Right ventricle myocardium superior (tissue), 1 donor: ENCODE data around the gene TSNAXIP1. TPM values are rescaled to one million over a fixed set of nuclear protein-coding genes. Genes with fewer than 3 reads are reported as not detected.

Source experiments
- ATAC-seq: fragments of 200-7000 bp; cut with Tn5 transposase; one replicate; pipeline ENCODE4 v1.9.1; 2020; ENCODE audit warnings: mild to moderate bottlenecking; ENCODE audit not compliant: poor library complexity
- DNase-seq: peaks from one replicate; pipeline ENCODE4 v3.0.0-alpha.2; 2020
- intact Hi-C: fragments of 100-400 bp; cut with DNase I; formaldehyde crosslinking; loops from one replicate; pipeline ENCODE4 v1.11.2; 2022
- total RNA-seq: library from RNA; stranded (reverse); fragmentation: NEBNext Ultra II Directional; extraction: Animal tissue kit (Norgen Biotek cat#: 25700); gene quantifications from one replicate; pipeline ENCODE4 v1.2.1, GENCODE V29; 2021
- donor health status: DM: no; HTN: yes; CAD: no; lungs with severe emphysema.

The TSNAXIP1 gene
- total RNA-seq, 1 donor from 2014 or later: 0.32 TPM

DNA sequence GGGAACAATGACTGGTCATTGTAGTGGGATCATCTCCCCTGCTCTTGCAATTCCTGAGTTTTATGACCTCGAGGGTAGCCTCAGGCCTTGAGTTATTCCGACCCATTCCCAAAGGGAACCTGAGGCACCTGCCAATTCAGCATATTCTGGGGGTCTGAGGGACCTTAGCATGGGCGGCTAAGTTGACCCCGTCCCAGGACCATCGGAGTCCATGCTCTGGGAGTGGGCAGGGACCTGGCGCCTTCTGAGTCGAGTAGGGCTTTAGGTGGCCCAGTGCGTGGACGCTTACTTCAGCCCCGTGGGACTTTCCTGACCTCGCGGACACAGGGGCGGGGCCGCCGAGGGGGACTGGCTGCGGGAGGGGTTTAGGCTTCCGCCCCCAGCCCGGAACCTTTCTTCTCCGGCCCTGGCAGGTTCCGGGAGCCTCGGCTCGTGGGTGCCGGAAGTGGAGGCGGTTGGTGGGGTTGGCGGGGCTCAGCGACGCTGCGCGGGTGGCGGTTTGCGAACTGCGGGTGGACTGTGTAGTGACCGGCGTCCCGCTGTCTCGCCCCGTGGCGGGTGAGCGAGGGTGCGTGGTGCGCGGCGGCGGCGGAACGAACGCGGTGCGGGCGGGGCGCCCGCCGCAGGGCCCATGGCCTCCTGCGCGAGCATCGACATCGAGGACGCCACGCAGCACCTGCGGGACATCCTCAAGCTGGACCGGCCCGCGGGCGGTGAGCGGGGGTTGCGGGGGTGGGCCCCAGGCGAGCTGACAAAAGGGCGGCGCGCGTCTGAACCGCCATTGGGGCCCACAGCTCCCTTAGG, 66.1 kb downstream of the TSNAXIP1 start, which contains the start of gene EDC4:
Gene EDC4, plus strand, starts transcription at position 422 of the 804 bp plus-strand sequence. Its CDS starts 210 bp downstream, at position 632.
- peak; percentile 91 for DNase-seq
- ATAC-seq: peak; percentile 97
- intact Hi-C loops: no loop called here

DNA sequence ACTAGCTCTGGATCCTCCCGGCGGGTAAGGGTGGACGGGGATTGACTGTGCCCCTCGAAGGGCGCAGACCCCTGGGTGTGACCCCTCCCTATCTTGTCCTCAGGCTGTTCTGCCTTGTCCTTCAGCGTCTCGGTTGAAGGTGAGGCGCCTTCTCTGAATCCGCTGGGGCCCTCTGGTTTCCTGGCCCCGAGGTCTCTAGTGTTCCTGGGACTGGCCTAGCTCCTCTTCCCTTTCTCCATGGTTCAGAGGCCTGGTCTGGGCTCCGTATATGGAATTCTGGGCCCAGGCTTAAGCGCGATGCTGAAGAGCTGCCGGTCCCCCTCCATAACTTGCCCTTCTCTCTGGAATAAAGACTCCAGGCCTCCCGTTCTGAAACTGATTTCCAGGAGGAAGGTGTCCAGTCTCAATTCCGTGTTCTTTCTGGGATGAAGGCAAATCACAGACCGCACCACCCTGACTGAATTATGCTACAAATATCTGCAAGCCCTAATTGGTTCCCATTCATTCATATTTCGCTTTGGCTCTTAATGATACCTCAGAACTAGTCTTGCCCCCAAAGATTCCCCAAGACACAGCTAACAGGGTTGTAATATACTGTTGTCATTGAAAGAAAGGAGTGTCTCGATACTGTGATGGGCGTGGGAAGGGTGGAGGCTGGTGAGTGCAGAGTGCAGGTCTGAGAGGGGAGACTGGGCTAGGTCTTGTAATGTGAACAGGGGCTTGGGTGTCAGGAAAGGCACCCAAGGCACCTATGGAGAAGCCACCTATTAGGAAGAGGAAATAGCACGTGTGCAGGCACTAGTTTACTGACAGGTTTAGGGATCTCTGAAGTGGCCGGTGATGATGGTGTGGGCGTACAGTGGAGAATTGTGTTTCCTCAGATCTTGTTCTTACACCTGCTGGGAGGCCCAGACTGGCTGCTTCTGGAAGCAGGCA, 67.0 kb downstream of the TSNAXIP1 start:
- intact Hi-C loops: no loop called here
- DNase-seq (no peak), ATAC-seq (no peak)

DNA sequence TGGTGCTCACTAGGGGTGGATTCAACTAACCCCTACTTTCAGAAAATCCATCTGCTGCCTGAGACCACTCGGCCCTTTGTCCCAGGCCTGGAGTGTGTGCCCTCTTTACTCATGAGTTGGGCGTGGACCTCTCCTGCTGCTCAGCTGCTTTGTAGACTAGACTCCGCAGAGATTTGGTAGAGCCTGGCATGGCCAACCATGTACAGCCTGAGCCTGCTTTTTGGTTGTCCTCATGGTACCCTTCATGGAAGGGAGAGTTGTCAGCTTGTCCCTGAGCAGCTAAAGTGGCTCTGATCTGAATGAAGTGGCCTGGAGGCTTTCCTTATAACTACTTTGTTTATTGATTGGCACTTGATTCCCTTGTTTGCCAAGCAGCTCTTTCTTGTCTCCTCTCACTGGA, 67.7 kb downstream of the TSNAXIP1 start:
- ATAC-seq (no peak), DNase-seq (no peak)
- intact Hi-C loops: no loop called here

- intact Hi-C loops: no loop called here
- ATAC-seq (no peak), DNase-seq (no peak)
Observed at GRCh38 chr16:67877064-67877463, 70.4 kb downstream of the TSNAXIP1 start.

Other genes starting within 250 kb of the TSNAXIP1 start
- 24.9 TPM for gene CTCF, start 244.4 kb upstream of the TSNAXIP1 start, total RNA-seq
- 0.05 TPM for gene CARMIL2, start 161.7 kb upstream of the TSNAXIP1 start, total RNA-seq
- 7.1 TPM for gene ACD, start 146.6 kb upstream of the TSNAXIP1 start, total RNA-seq
- gene PARD6A, start 145.9 kb upstream of the TSNAXIP1 start, total RNA-seq: 3.2 TPM
- gene ENKD1, start 140.1 kb upstream of the TSNAXIP1 start, total RNA-seq: 8.8 TPM
- 4.3 TPM for gene C16orf86, start 140.1 kb upstream of the TSNAXIP1 start, total RNA-seq
- 7.8 TPM for gene GFOD2, start 87.6 kb upstream of the TSNAXIP1 start, total RNA-seq
- 10.9 TPM for gene RANBP10, start 329 bp upstream of the TSNAXIP1 start, total RNA-seq
- 31.1 TPM for gene THAP11, start 35.4 kb downstream of the TSNAXIP1 start, total RNA-seq
- gene NUTF2, start 40.0 kb downstream of the TSNAXIP1 start, total RNA-seq: 76.7 TPM
- 20.6 TPM for gene CENPT, start 40.8 kb downstream of the TSNAXIP1 start, total RNA-seq
- gene EDC4, start 66.2 kb downstream of the TSNAXIP1 start, total RNA-seq: 30.6 TPM
- gene NRN1L, start 78.0 kb downstream of the TSNAXIP1 start, total RNA-seq: not detected
- 16.6 TPM for gene PSKH1, start 86.4 kb downstream of the TSNAXIP1 start, total RNA-seq
- gene CTRL, start 125.0 kb downstream of the TSNAXIP1 start, total RNA-seq: 0.78 TPM
- 59.0 TPM for gene PSMB10, start 130.0 kb downstream of the TSNAXIP1 start, total RNA-seq
- 21.4 TPM for gene LCAT, start 137.2 kb downstream of the TSNAXIP1 start, total RNA-seq
- 84.3 TPM for gene SLC12A4, start 161.7 kb downstream of the TSNAXIP1 start, total RNA-seq
- not detected for gene DPEP3, start 173.6 kb downstream of the TSNAXIP1 start, total RNA-seq
- 1.1 TPM for gene DPEP2, start 192.6 kb downstream of the TSNAXIP1 start, total RNA-seq
- gene DPEP2NB, start 209.0 kb downstream of the TSNAXIP1 start, total RNA-seq: not detected
- 7.2 TPM for gene DDX28, start 216.3 kb downstream of the TSNAXIP1 start, total RNA-seq
- 5.7 TPM for gene DUS2, start 216.4 kb downstream of the TSNAXIP1 start, total RNA-seq